ENCODE measurements around the gene HPS1.

- TF ChIP-seq GATA2 (IDR thresholded peaks at IDR 0.05; ENCODE audit: low read depth, low read length): no peak
- TF ChIP-seq GATA3 (IDR thresholded peaks at IDR 0.05; ENCODE audit: low read depth, low read length): no peak
Observed at GRCh38 chr10:98429320-98430072, 17.2 kb downstream of the HPS1 start.
